B cell (primary cell): Measurements from ENCODE around the gene GPR35. TPM values are rescaled to one million over a fixed set of nuclear protein-coding genes. Genes with fewer than 3 reads are reported as not detected.

Experiments used
- ATAC-seq: fragments of 200-7000 bp; cut with Tn5 transposase; one replicate; pipeline ENCODE4 v1.10.0; 2021; ENCODE audit warnings: low read depth, mild to moderate bottlenecking, moderate number of reproducible peaks, moderate library complexity
- CTCF ChIA-PET: fragments of 350-600 bp; sonication (Branson Sonifier 250); formaldehyde crosslinking; loops from one replicate; lab custom pipeline; 2021; ENCODE audit warnings: antibody characterized with exemption, inconsistent platforms; lab: Charles Lee
- POLR2A ChIA-PET: fragments of 350-600 bp; sonication (Branson Sonifier 250); formaldehyde crosslinking; loops from one replicate; lab custom pipeline; 2021; ENCODE audit warnings: antibody characterized with exemption; lab: Charles Lee
- DNase-seq: peaks from one replicate; pipeline ENCODE4 v3.0.0; 2013
- H2AFZ ChIP-seq: 2 replicates; pipeline ENCODE4 v1.6.1; 2012; ENCODE audit warnings: mild to moderate bottlenecking, low read depth, low read length; ENCODE audit not compliant: insufficient read depth, poor library complexity, severe bottlenecking
- H3K27ac ChIP-seq, 2 donors: 1 replicate in 1 of 2; 2 replicates in 1 of 2; pipeline ENCODE4 v1.5.1; 2012 to 2013; ENCODE audit warnings: low read length in 2 of 2, mild to moderate bottlenecking in 2 of 2, moderate library complexity in 1 of 2
- H3K27me3 ChIP-seq, 4 experiments: fragments of 200-600 bp in 1 of 4; sonication (generic) in 1 of 4; replicated peaks in 1 of 4; 1 replicate in 2 of 4; 2 replicates in 2 of 4; pipeline versions ENCODE4 v1.6.1 to v1.7.0; 2013 to 2016; ENCODE audit warnings: low read length in 3 of 4, mild to moderate bottlenecking in 2 of 4, mixed read lengths in 1 of 4, moderate library complexity in 1 of 4; ENCODE audit not compliant: insufficient read depth in 4 of 4, control insufficient read depth in 3 of 4; ENCODE audit errors: control extremely low read depth in 1 of 4
- H3K36me3 ChIP-seq, 2 experiments: replicated peaks in 1 of 2; 1 replicate in 1 of 2; 2 replicates in 1 of 2; pipeline versions ENCODE4 v1.6.1 to v1.7.1; 2013; ENCODE audit warnings: low read length in 1 of 2; ENCODE audit not compliant: insufficient read depth in 2 of 2, control insufficient read depth in 1 of 2; ENCODE audit errors: control extremely low read depth in 1 of 2, extremely low read depth in 1 of 2
- H3K4me1 ChIP-seq, 2 donors: fragments of 200-600 bp in 1 of 2; sonication (generic) in 1 of 2; 1 replicate in 1 of 2; 2 replicates in 1 of 2; pipeline versions ENCODE4 v1.5.1 to v1.6.1; 2013 to 2017; ENCODE audit warnings: low read length in 2 of 2; ENCODE audit not compliant: control insufficient read depth in 2 of 2, insufficient read depth in 2 of 2
- H3K4me2 ChIP-seq: replicated peaks from 2 replicates; pipeline ENCODE3; 2012; ENCODE audit warnings: mild to moderate bottlenecking, low read depth, low read length; ENCODE audit not compliant: poor library complexity, severe bottlenecking
- H3K4me3 ChIP-seq, 5 experiments: fragments of 200-600 bp in 1 of 5; sonication (generic) in 1 of 5; 1 replicate in 3 of 5; 2 replicates in 2 of 5; pipeline versions ENCODE4 v1.5.1 to v1.7.0; 2011 to 2016; ENCODE audit warnings: low read length in 4 of 5, mild to moderate bottlenecking in 4 of 5, low read depth in 2 of 5, control low read depth in 1 of 5, moderate library complexity in 1 of 5; ENCODE audit not compliant: insufficient read depth in 1 of 5; ENCODE audit errors: control extremely low read depth in 1 of 5, extremely low read depth in 1 of 5
- H3K79me2 ChIP-seq: fragments of 200-600 bp; sonication (generic); one replicate; pipeline ENCODE4 v1.6.0; 2016; ENCODE audit warnings: low read length; ENCODE audit not compliant: control insufficient read depth, insufficient read depth
- H3K9ac ChIP-seq: fragments of 200-600 bp; sonication (generic); 2 replicates; pipeline ENCODE4 v1.6.1; 2017; ENCODE audit warnings: mild to moderate bottlenecking, low read length, moderate library complexity
- H3K9me3 ChIP-seq, 3 donors: one replicate each; pipeline versions ENCODE4 v1.6.1 to v1.7.1; 2013; ENCODE audit warnings: low read length in 2 of 3; ENCODE audit not compliant: control insufficient read depth in 2 of 3, insufficient read depth in 1 of 3; ENCODE audit errors: control extremely low read depth in 1 of 3
- H4K20me1 ChIP-seq: 2 replicates; pipeline ENCODE4 v1.6.0; 2012; ENCODE audit warnings: mild to moderate bottlenecking, low read length; ENCODE audit not compliant: insufficient read depth, control insufficient read depth, poor library complexity, severe bottlenecking
- H3K27ac Mint-ChIP-seq: one replicate; pipeline ENCODE4 v1.8.0; 2021; ENCODE audit warnings: mixed read lengths
- H3K27me3 Mint-ChIP-seq: one replicate; pipeline ENCODE4 v1.8.0; 2021; ENCODE audit warnings: mixed read lengths
- H3K4me1 Mint-ChIP-seq: one replicate; pipeline ENCODE4 v1.8.0; 2021; ENCODE audit warnings: mixed read lengths
- H3K4me3 Mint-ChIP-seq: one replicate; pipeline ENCODE4 v1.8.0; 2021; ENCODE audit warnings: mixed read lengths
- H3K9me3 Mint-ChIP-seq: one replicate; pipeline ENCODE4 v1.8.0; 2022; ENCODE audit warnings: mixed read lengths; ENCODE audit not compliant: insufficient read depth
- CTCF ChIP-seq: fragments of 200-600 bp; IDR thresholded peaks from one replicate; pipeline ENCODE4 v1.8.0; 2022; ENCODE audit warnings: antibody characterized with exemption, mild to moderate bottlenecking
- EZH2 ChIP-seq: IDR thresholded peaks from 2 replicates; pipeline ENCODE4 v1.6.1; 2012; ENCODE audit warnings: borderline replicate concordance, low read depth, mild to moderate bottlenecking, moderate library complexity, low read length; ENCODE audit not compliant: insufficient read depth, poor library complexity, severe bottlenecking
- WGBS: methylation state at CpG from one replicate; pipeline ENCODE4 v1.1.5; 2013; ENCODE audit warnings: missing lambda C conversion rate; ENCODE audit not compliant: insufficient coverage; 5-methylcytosine and 5-hydroxymethylcytosine counted together
- intact Hi-C: fragments of 100-400 bp; cut with micrococcal nuclease; formaldehyde crosslinking; loops from one replicate; pipeline ENCODE4 v1.10.0; 2022
- polyA plus RNA-seq: library from polyadenylated mRNA; depleted of rRNA; stranded (reverse); fragments of >200 nt; gene quantifications from 2 replicates; pipeline ENCODE4 v1.2.3, GENCODE V29; 2012
- total RNA-seq, 2 donors: library from RNA; stranded (reverse); fragments of 120-200 nt in 1 of 2; gene quantifications; 1 replicate in 1 of 2; 2 replicates in 1 of 2; pipeline versions ENCODE4 v1.2.3 to v1.2.4, GENCODE V29; 2013 to 2022

GPR35 gene
- total and polyA plus RNA-seq, 2 donors (not counting 1 experiment from before 2014, with no cell fraction given): 1.8 to 9.6 TPM

- ChIA-PET CTCF (no interaction called here), POLR2A (no interaction called here)
- TF ChIP-seq EZH2 (no peak), CTCF (no peak)
- no peak overlapping the region for H3K4me3 ChIP-seq
- H3K9ac ChIP-seq: no peak overlapping the region
- H2AFZ ChIP-seq: no peak overlapping the region
- no peak overlapping the region for H3K27ac ChIP-seq
- H3K27me3 ChIP-seq: peaks cover 0 to 20% (median 2%) of the 10 kb centered on the region in 4 experiments
- Mint-ChIP-seq H3K9me3 (no peaks in the 10 kb centered on the region), H3K4me3 (no peak overlapping the region), H3K4me1 (no peaks in the 10 kb centered on the region), H3K27ac (no peak overlapping the region), H3K27me3 (peaks cover 12% of the 10 kb centered on the region)
- intact Hi-C loops: no loop called here
- H3K4me1 ChIP-seq: no peaks in the 10 kb centered on the region
- WGBS: 87% methylated on average over 15 of the region's 15 CpGs
- no peaks in the 10 kb centered on the region for H4K20me1 ChIP-seq
- H3K4me2 ChIP-seq: no peak overlapping the region
- ATAC-seq (no peak), DNase-seq (no peak)
- no peaks in the 10 kb centered on the region for H3K79me2 ChIP-seq
- peaks cover 0 to 17% (median 0%) of the 10 kb centered on the region in 3 donors for H3K9me3 ChIP-seq
- no peaks in the 10 kb centered on the region for H3K36me3 ChIP-seq
Observed at GRCh38 chr2:240643811-240644150, 18.5 kb downstream of the GPR35 start.

GRCh38 chr2:240644171-240644651, 18.9 kb downstream of the GPR35 start:
- POLR2A ChIA-PET: no interaction called here
- TF ChIP-seq EZH2: no peak
- no peak for TF ChIP-seq CTCF
- Histone ChIP-seq H3K79me2 (no peaks in the 10 kb centered on the region), H3K27me3 (peaks cover 0 to 23% (median 4%) of the 10 kb centered on the region in 4 experiments), H3K27ac (no peak overlapping the region), H3K9ac (no peak overlapping the region), H2AFZ (no peak overlapping the region), H3K9me3 (peaks cover 0 to 17% (median 0%) of the 10 kb centered on the region in 3 donors), H4K20me1 (no peaks in the 10 kb centered on the region), H3K4me3 (no peak overlapping the region), H3K36me3 (no peaks in the 10 kb centered on the region), H3K4me2 (no peak overlapping the region), H3K4me1 (no peaks in the 10 kb centered on the region)
- H3K4me3 Mint-ChIP-seq: no peak overlapping the region
- DNase-seq: no peak
- no peaks in the 10 kb centered on the region for H3K4me1 Mint-ChIP-seq
- CTCF ChIA-PET: no interaction called here
- H3K27me3 Mint-ChIP-seq: peaks cover 14% of the 10 kb centered on the region
- 81% methylated on average over 12 of the region's 14 CpGs for WGBS
- ATAC-seq: no peak
- no peaks in the 10 kb centered on the region for H3K9me3 Mint-ChIP-seq
- intact Hi-C loops: no loop called here
- H3K27ac Mint-ChIP-seq: no peak overlapping the region
